ENCODE results near the gene DLK1.

DLK1 gene

DNA sequence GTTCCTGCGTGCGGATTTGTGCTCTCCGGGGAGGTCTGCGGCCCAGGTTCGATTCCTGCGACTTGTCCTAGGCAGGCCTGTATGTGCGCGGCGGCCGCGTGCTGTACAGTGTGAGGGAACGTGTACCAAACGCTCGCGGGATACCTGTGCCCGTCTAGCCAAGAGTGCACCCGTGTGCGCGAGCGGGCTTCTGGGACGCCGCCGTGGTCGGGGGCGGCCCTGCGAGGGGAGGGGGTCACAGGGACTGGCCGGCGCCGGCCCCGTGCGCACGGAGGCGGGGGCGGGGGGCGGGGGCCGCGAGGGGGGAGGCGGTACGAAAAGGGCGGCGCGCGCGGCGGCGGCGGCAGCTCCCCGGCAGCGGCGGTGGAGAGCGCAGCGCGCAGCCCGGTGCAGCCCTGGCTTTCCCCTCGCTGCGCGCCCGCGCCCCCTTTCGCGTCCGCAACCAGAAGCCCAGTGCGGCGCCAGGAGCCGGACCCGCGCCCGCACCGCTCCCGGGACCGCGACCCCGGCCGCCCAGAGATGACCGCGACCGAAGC is at the start of gene DLK1:
Gene DLK1 (plus strand): TSS at position 343 of the 536 bp plus-strand sequence. CDS start 177 bp downstream, at position 520.
- Histone ChIP-seq H3K9ac (ENCODE audit: low read depth in 1 of 2, low read length in 2 of 2) (no peak within 1 kb of the TSS), H3K27me3 (ENCODE audit: control insufficient read depth in 1 of 2, insufficient read depth in 2 of 2, low read length in 2 of 2) (peaks cover 25 to 50% of the 10 kb centered on the region in 2 donors), H3K36me3 (ENCODE audit: control insufficient read depth in 1 of 2, insufficient read depth in 2 of 2, low read length in 2 of 2) (no peaks in the 10 kb centered on the region), H3K27ac (ENCODE audit: low read depth, low read length) (no peak within 1 kb of the TSS), H3K9me3 (ENCODE audit: control insufficient read depth in 1 of 2, low read length in 2 of 2) (no peaks in the 10 kb centered on the region), H3K4me3 (ENCODE audit: low read depth in 1 of 2, low read length in 2 of 2) (no peak within 1 kb of the TSS), H3K4me1 (ENCODE audit: control insufficient read depth in 1 of 2, insufficient read depth in 2 of 2, low read length in 2 of 2) (no peaks in the 10 kb centered on the region)

DNA sequence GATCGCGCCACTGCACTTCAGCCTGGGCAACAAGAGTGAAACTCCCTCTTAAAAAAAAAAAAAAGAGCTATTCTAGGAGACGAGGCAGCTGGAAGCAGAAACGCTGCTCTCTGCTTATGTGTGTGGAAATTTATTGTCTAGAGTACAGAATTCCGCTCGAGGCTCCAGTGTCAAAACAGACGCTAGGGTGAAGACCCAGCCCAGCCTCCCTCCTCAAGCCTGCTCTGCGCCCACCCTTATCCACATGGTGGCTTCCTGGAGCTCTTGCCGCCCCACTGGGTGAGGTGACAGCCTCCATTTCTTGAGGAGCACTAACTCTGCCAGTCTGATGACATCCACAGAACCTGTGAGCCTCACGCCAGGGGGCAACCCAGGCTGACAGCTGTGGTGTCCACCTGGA is 49.5 kb upstream of the DLK1 start:
- Histone ChIP-seq H3K9ac (ENCODE audit: low read depth in 1 of 2, low read length in 2 of 2) (no peak overlapping the region), H3K4me1 (ENCODE audit: control insufficient read depth in 1 of 2, insufficient read depth in 2 of 2, low read length in 2 of 2) (peaks cover 24 to 48% of the 10 kb centered on the region in 2 donors), H3K27me3 (ENCODE audit: control insufficient read depth in 1 of 2, insufficient read depth in 2 of 2, low read length in 2 of 2) (peaks cover 9 to 11% of the 10 kb centered on the region in 2 donors), H3K4me3 (ENCODE audit: low read depth in 1 of 2, low read length in 2 of 2) (no peak overlapping the region), H3K9me3 (ENCODE audit: control insufficient read depth in 1 of 2, low read length in 2 of 2) (no peaks in the 10 kb centered on the region), H3K36me3 (ENCODE audit: control insufficient read depth in 1 of 2, insufficient read depth in 2 of 2, low read length in 2 of 2) (no peaks in the 10 kb centered on the region), H3K27ac (ENCODE audit: low read depth, low read length) (no peak overlapping the region)

- Histone ChIP-seq H3K4me3 (ENCODE audit: low read depth in 1 of 2, low read length in 2 of 2) (no peak overlapping the region), H3K9me3 (ENCODE audit: control insufficient read depth in 1 of 2, low read length in 2 of 2) (no peaks in the 10 kb centered on the region), H3K27me3 (ENCODE audit: control insufficient read depth in 1 of 2, insufficient read depth in 2 of 2, low read length in 2 of 2) (peaks cover 5% of the 10 kb centered on the region in 2 donors), H3K36me3 (ENCODE audit: control insufficient read depth in 1 of 2, insufficient read depth in 2 of 2, low read length in 2 of 2) (no peaks in the 10 kb centered on the region), H3K27ac (ENCODE audit: low read depth, low read length) (peak overlapping the region; percentile 8), H3K9ac (ENCODE audit: low read depth in 1 of 2, low read length in 2 of 2) (no peak overlapping the region), H3K4me1 (ENCODE audit: control insufficient read depth in 1 of 2, insufficient read depth in 2 of 2, low read length in 2 of 2) (peaks cover 24 to 48% of the 10 kb centered on the region in 2 donors)
Measured at GRCh38 chr14:100677554-100678468, 48.9 kb upstream of the DLK1 start.

DNA sequence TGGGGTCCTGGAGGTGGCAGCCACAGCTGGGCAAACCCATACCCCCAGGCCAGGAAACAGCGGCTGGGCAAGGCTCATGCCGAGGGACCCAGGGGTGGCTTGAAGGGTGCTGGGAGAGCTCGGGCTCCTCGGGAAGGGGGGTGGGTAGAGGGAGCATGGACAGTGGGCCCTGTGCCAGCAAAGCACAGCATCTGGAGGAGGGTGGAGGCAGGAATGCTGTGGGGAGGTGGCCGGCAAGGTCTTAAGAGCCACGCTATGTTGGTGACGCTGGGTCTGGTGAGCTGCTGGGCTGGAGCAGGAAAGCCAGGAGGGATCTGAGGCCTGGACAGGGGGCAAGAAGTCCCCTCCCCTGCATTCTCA is 48.2 kb upstream of the DLK1 start:
- no peaks in the 10 kb centered on the region for H3K27me3 ChIP-seq (ENCODE audit: control insufficient read depth in 1 of 2, insufficient read depth in 2 of 2, low read length in 2 of 2)
- no peak overlapping the region for H3K9ac ChIP-seq (ENCODE audit: low read depth in 1 of 2, low read length in 2 of 2)
- peak overlapping the region; percentile 8 for H3K27ac ChIP-seq (ENCODE audit: low read depth, low read length)
- no peak overlapping the region for H3K4me3 ChIP-seq (ENCODE audit: low read depth in 1 of 2, low read length in 2 of 2)
- H3K9me3 ChIP-seq (ENCODE audit: control insufficient read depth in 1 of 2, low read length in 2 of 2): no peaks in the 10 kb centered on the region
- H3K4me1 ChIP-seq (ENCODE audit: control insufficient read depth in 1 of 2, insufficient read depth in 2 of 2, low read length in 2 of 2): peaks cover 24 to 48% of the 10 kb centered on the region in 2 donors
- H3K36me3 ChIP-seq (ENCODE audit: control insufficient read depth in 1 of 2, insufficient read depth in 2 of 2, low read length in 2 of 2): no peaks in the 10 kb centered on the region

GRCh38 chr14:100679153-100679552 is 47.5 kb upstream of the DLK1 start:
- peaks cover 24 to 48% of the 10 kb centered on the region in 2 donors for H3K4me1 ChIP-seq (ENCODE audit: control insufficient read depth in 1 of 2, insufficient read depth in 2 of 2, low read length in 2 of 2)
- H3K27ac ChIP-seq (ENCODE audit: low read depth, low read length): peak overlapping the region; percentile 23
- no peak overlapping the region for H3K9ac ChIP-seq (ENCODE audit: low read depth in 1 of 2, low read length in 2 of 2)
- H3K9me3 ChIP-seq (ENCODE audit: control insufficient read depth in 1 of 2, low read length in 2 of 2): no peaks in the 10 kb centered on the region
- H3K27me3 ChIP-seq (ENCODE audit: control insufficient read depth in 1 of 2, insufficient read depth in 2 of 2, low read length in 2 of 2): no peaks in the 10 kb centered on the region
- H3K36me3 ChIP-seq (ENCODE audit: control insufficient read depth in 1 of 2, insufficient read depth in 2 of 2, low read length in 2 of 2): no peaks in the 10 kb centered on the region
- no peak overlapping the region for H3K4me3 ChIP-seq (ENCODE audit: low read depth in 1 of 2, low read length in 2 of 2)

GRCh38 chr14:100679707-100680438 is 46.8 kb upstream of the DLK1 start:
- Histone ChIP-seq H3K27me3 (ENCODE audit: control insufficient read depth in 1 of 2, insufficient read depth in 2 of 2, low read length in 2 of 2) (no peaks in the 10 kb centered on the region), H3K4me3 (ENCODE audit: low read depth in 1 of 2, low read length in 2 of 2) (no peak overlapping the region), H3K4me1 (ENCODE audit: control insufficient read depth in 1 of 2, insufficient read depth in 2 of 2, low read length in 2 of 2) (peaks cover 24 to 48% of the 10 kb centered on the region in 2 donors), H3K36me3 (ENCODE audit: control insufficient read depth in 1 of 2, insufficient read depth in 2 of 2, low read length in 2 of 2) (no peaks in the 10 kb centered on the region), H3K9me3 (ENCODE audit: control insufficient read depth in 1 of 2, low read length in 2 of 2) (no peaks in the 10 kb centered on the region), H3K27ac (ENCODE audit: low read depth, low read length) (peak overlapping the region; percentile 23), H3K9ac (ENCODE audit: low read depth in 1 of 2, low read length in 2 of 2) (no peak overlapping the region)

- no peak overlapping the region for H3K27ac ChIP-seq (ENCODE audit: low read depth, low read length)
- H3K9ac ChIP-seq (ENCODE audit: low read depth in 1 of 2, low read length in 2 of 2): no peak overlapping the region
- no peaks in the 10 kb centered on the region for H3K9me3 ChIP-seq (ENCODE audit: control insufficient read depth in 1 of 2, low read length in 2 of 2)
- no peaks in the 10 kb centered on the region for H3K27me3 ChIP-seq (ENCODE audit: control insufficient read depth in 1 of 2, insufficient read depth in 2 of 2, low read length in 2 of 2)
- no peak overlapping the region for H3K4me3 ChIP-seq (ENCODE audit: low read depth in 1 of 2, low read length in 2 of 2)
- H3K4me1 ChIP-seq (ENCODE audit: control insufficient read depth in 1 of 2, insufficient read depth in 2 of 2, low read length in 2 of 2): peaks cover 24 to 44% of the 10 kb centered on the region in 2 donors
- no peaks in the 10 kb centered on the region for H3K36me3 ChIP-seq (ENCODE audit: control insufficient read depth in 1 of 2, insufficient read depth in 2 of 2, low read length in 2 of 2)
Measured at GRCh38 chr14:100680439-100681051, 46.1 kb upstream of the DLK1 start.

DNA sequence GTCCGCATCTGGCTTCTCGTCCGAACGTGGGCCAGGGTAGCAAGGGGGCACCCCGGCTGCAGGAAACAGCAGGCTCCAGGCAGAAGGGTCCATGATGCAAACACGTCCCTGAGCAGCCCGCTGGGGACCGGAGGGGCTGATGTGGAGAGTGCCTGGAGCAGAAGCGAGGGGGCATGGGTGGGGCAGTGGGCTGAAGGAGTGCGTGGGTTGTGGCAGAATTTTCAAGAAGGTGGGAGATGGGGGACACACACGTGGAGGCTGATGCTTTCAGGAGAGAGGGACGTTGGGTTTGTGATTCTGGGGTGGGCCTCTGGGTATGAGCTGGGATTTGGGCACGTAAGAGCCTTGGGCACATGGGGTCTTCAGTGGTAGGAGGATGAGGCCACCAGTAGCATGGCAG is 45.6 kb upstream of the DLK1 start:
- Histone ChIP-seq H3K4me1 (ENCODE audit: control insufficient read depth in 1 of 2, insufficient read depth in 2 of 2, low read length in 2 of 2) (peaks cover 20 to 38% of the 10 kb centered on the region in 2 donors), H3K36me3 (ENCODE audit: control insufficient read depth in 1 of 2, insufficient read depth in 2 of 2, low read length in 2 of 2) (no peaks in the 10 kb centered on the region), H3K4me3 (ENCODE audit: low read depth in 1 of 2, low read length in 2 of 2) (no peak overlapping the region), H3K27ac (ENCODE audit: low read depth, low read length) (no peak overlapping the region), H3K27me3 (ENCODE audit: control insufficient read depth in 1 of 2, insufficient read depth in 2 of 2, low read length in 2 of 2) (no peaks in the 10 kb centered on the region), H3K9ac (ENCODE audit: low read depth in 1 of 2, low read length in 2 of 2) (no peak overlapping the region), H3K9me3 (ENCODE audit: control insufficient read depth in 1 of 2, low read length in 2 of 2) (no peaks in the 10 kb centered on the region)

GRCh38 chr14:100682749-100683148 is 43.9 kb upstream of the DLK1 start:
- H3K27me3 ChIP-seq (ENCODE audit: control insufficient read depth in 1 of 2, insufficient read depth in 2 of 2, low read length in 2 of 2): no peaks in the 10 kb centered on the region
- no peaks in the 10 kb centered on the region for H3K9me3 ChIP-seq (ENCODE audit: control insufficient read depth in 1 of 2, low read length in 2 of 2)
- no peak overlapping the region for H3K4me3 ChIP-seq (ENCODE audit: low read depth in 1 of 2, low read length in 2 of 2)
- H3K36me3 ChIP-seq (ENCODE audit: control insufficient read depth in 1 of 2, insufficient read depth in 2 of 2, low read length in 2 of 2): no peaks in the 10 kb centered on the region
- peaks cover 6 to 23% of the 10 kb centered on the region in 2 donors for H3K4me1 ChIP-seq (ENCODE audit: control insufficient read depth in 1 of 2, insufficient read depth in 2 of 2, low read length in 2 of 2)
- no peak overlapping the region for H3K27ac ChIP-seq (ENCODE audit: low read depth, low read length)
- no peak overlapping the region for H3K9ac ChIP-seq (ENCODE audit: low read depth in 1 of 2, low read length in 2 of 2)
